Retinal pigment epithelial cell (primary cell): Measurements from ENCODE around the gene CHRNB2.

Source experiments
- DNase-seq: peaks from one replicate; pipeline ENCODE4 v3.0.0-alpha.2; 2010; ENCODE audit warnings: low read depth
- H3K4me3 ChIP-seq: 2 replicates; pipeline ENCODE4 v1.5.1; 2011; ENCODE audit warnings: mild to moderate bottlenecking, low read length, control low read depth, moderate library complexity
- CTCF ChIP-seq: conservative IDR thresholded peaks from 2 replicates; pipeline ENCODE4 v1.5.1; 2011; ENCODE audit warnings: low read depth, low read length, control low read depth, inconsistent platforms

The CHRNB2 gene

GRCh38 chr1:154558720-154559465 lies 8.7 kb upstream of the CHRNB2 start:
- DNase-seq = peak; percentile 96
- peak overlapping the region; percentile 92 for H3K4me3 ChIP-seq
- no peak for TF ChIP-seq CTCF

GRCh38 chr1:154559466-154560044 lies 8.0 kb upstream of the CHRNB2 start:
- peak; percentile 95 for TF ChIP-seq CTCF
- peak; percentile 79 for DNase-seq
- peak overlapping the region; percentile 92 for H3K4me3 ChIP-seq

- no peak for TF ChIP-seq CTCF
- H3K4me3 ChIP-seq = no peak overlapping the region
- no peak for DNase-seq
These were observed 1.7 kb upstream of the CHRNB2 start for GRCh38 chr1:154565876-154566275.

- DNase-seq = no peak
- TF ChIP-seq CTCF = no peak
- H3K4me3 ChIP-seq = no peak overlapping the region
These were observed 708 bp downstream of the CHRNB2 start for GRCh38 chr1:154568157-154568815.

- DNase-seq = no peak
- no peak for TF ChIP-seq CTCF
- H3K4me3 ChIP-seq = no peak overlapping the region
These were observed 3.8 kb downstream of the CHRNB2 start for GRCh38 chr1:154571244-154571963.

- no peak overlapping the region for H3K4me3 ChIP-seq
These were observed 4.3 kb downstream of the CHRNB2 start for GRCh38 chr1:154571964-154572288.

More at GRCh38 chr1:154571964-154572288, 4.3 kb downstream of the CHRNB2 start:
- DNase-seq = no peak
- no peak for TF ChIP-seq CTCF
